NCI-H128 (cell line): ENCODE measurements around the gene PRB4.
"Not testable (repeated sequence)": the region's sequence is repeated elsewhere in the genome, so short reads cannot be mapped to it uniquely, and the experiment has no call there.

ENCODE experiments used
- DNase-seq: peaks from one replicate; lab custom pipeline; 2025; ENCODE audit not compliant: unreplicated experiment; lab: John Stamatoyannopoulos, UW

Gene PRB4

DNA sequence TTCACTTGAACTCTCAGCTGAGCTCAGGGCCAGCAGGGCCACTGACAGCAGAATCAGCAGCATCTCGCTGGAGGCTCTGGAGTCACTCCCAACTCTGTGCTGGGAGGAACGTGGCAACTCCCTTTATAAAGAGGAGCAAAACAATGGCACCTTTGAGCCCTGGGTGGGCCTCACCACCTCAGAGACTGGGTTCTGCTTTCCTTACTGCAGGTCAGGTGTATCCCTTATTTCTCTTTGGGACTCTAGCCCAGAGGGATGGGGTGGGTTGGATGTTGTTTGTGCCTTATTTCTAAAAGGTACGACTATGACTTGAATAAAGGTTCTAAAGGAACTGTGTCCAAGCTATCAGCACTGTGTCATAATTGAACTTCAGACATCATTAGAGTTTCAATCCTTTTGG is at the start of gene PRB4:
PRB4 (minus strand) TSS at position 101 of the 400 bp plus-strand sequence; CDS start at position 63, 38 bp downstream.
- no peak for DNase-seq

- DNase-seq, result not testable (repeated sequence)
Measured at GRCh38 chr12:11351736-11352135, 41.5 kb upstream of the PRB4 start.

DNA sequence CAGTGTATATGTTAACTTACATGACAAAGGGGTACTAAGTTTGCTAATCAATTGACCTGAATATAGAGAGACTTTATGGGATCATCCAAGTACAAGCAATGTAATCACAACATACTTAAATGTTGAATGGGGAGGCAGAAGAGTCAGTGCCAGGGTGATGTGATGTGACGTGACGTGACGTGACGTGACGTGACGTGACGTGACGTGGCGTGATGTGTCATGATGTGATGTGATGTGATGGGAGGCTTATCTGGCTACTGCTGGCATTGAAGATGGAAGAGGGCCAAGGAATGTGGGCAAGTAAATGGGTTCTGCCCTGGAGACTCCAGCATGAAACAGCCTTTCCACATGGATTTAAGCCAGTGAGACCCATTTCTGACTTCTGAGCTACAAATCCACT is 38.2 kb upstream of the PRB4 start:
- no peak for DNase-seq

- DNase-seq, result no peak
Measured at GRCh38 chr12:11347810-11348209, 37.6 kb upstream of the PRB4 start.

DNA sequence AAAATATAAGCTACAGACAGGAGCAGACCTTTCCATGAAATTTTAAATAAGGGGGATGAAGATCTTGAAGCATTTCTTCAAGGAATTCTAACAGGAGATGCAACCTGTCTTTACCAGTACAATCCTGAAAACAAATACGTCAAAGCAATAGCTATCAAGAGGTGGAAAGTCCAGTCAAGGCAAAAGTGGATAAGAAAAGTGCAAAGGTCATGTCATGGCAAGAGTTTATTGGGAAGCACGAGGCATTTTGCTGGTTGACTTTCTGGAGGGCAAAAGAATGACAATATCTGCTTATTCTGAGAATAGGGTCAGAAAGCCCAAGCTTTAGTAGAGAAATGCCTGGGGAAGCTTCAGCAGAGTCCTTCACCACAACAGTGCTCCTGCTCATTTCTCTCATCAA is 34.3 kb upstream of the PRB4 start:
- no peak for DNase-seq

DNA sequence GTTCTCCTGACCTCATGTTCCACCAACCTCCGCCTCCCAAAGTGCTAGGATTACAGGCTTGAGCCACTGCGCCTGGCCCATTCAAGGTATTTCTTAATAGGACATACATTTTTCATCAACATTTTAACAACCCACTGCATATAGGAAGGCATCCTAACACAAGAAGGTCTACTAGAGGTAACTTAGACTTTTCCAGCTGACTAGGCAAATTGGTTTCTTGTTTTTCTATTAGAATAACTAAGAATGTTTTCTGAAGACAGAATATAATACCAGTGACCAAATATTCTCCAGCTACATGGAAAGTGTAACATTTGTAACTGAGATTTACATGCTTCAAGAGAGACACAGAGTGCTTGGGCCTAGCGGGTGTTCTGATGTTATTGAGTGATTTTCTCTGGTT is 14.2 kb upstream of the PRB4 start:
- no peak for DNase-seq

GRCh38 chr12:11321980-11322379 is 11.7 kb upstream of the PRB4 start:
- no peak for DNase-seq

- DNase-seq, result no peak
Measured at GRCh38 chr12:11307143-11307542, 3.1 kb downstream of the PRB4 start.

GRCh38 chr12:11273449-11273848 is 36.8 kb downstream of the PRB4 start:
- no peak for DNase-seq

DNA sequence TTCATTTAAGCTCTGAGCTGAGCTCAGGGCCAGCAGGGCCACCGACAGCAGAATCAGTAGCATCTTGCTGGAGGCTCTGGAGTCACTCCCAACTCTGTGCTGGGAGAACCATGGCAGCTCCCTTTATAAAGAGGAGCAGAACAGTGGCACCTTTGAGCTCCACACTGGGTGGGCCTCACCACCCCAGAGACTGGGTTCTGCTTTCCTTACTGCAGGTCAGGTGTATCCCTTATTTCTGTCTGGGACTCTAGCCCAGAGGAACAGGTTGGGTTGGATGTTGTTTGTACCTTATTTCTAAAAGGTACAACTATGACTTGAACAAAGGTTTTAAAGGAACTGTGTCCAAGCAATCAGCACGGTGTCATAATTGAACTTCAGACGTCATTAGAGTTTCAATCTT is 40.6 kb downstream of the PRB4 start, which contains the start of gene PRB3:
PRB3 (minus strand) TSS at position 101 of the 400 bp plus-strand sequence; CDS start at position 63, 38 bp downstream.
- DNase-seq, result no peak

DNA sequence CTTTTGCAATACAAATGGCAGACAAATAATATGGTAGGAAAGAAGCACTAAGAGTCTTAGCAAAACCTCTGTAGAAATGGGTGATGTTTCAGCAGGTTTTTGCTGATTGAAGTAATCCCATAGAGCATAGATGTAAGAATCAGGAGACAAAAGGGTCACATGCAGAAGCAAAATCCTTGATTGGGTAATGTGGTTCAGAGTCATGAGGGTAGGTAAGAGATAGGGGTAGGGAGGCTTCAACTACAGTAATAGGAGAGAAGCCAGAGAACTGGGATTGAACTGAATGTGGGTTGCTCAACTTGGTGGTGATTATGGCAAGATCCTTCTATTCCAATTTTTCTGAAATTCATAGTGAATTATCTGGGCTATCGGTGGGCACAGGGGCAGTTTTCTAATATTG is 45.7 kb downstream of the PRB4 start:
- no peak for DNase-seq
